Measurements from ENCODE around the gene CHP2.
"Not testable (repeated sequence)": the region's sequence is repeated elsewhere in the genome, so short reads cannot be mapped to it uniquely, and the experiment has no call there.

CHP2 gene

DNA sequence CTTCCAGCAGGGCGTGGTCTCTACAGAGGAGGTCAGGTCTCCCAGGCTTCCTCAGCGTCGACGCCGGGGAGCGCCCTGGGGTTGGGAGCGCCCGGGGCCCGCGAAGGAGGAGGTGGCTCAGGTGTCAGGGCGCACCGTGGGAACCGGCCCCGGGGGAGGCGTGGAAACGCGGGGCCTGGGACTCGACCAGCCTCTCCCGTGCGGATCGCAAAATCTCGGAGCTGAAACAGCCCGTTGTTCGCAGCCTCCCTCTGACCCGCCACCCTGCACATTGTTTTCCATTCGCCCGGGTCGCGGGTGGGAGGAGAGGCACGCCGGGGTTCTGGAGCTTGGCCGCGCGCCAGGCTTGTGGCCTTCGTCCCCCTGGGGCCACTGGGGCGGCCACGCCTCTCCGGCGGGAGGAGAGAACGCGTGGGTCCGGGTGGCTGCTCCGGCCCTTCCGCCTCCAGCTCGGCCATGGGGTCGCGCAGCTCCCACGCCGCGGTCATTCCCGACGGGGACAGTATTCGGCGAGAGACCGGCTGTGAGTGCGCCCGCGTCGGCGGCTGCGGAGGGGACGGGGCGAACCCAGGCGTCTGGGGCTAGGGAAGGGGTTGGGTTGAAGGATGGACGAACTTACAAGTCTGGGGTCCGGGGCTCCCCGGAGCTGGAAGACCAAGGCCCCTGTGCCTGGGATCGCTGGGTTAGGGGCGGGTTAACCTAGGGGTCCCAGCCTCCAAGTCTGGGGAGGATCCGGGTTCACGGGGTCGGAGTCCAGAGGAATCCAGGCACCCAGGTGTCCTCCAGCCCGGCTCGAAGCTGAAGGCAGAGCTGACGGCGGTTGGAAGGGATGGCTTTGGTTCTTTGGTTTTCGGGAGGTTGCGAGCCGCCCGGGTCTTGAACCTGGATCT lies at the start of gene CHP2:
TSS of gene CHP2 (plus strand) at position 433 of the 890 bp plus-strand sequence. CDS start at position 457, 24 bp downstream.
- DNase-seq = no peak

DNA sequence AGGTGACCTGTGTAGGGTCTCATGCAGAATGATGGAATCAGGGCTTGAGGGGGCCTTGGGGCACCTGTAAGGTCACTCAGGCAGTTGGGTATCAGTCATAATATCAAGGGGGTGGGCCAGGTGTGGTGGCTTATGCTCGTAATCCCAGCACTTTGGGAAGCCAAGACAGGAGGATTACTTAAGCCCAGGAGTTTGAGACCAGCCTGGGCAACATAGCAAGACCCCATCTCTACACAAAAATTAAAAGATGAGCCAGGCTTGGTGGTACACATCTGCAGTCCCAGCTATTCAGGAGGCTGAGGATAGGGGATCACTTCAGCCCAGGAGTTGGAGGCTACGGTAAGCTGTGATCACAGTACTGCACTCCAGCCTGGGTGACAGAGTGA lies 49.3 kb upstream of the CHP2 start:
- no peak for DNase-seq

DNA sequence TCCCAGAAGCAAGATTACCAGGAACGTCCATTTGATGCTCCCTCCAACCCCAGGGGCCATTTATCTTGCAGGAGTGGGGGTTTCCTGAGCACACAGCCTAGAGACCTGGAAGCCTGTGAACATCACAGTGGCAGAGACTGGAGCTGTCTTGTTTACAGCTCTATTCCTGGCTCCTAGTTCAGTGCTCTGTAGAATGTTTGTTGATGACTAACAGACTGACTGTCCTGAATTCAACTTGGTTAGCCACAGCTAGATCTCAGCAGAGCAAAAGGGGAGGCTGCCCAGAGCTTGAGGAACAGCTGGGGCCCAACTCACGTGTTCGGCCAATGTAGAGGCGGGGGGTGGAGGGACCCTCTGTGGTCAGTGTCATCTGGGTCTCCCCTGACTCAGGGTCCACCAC lies 48.4 kb upstream of the CHP2 start:
- no peak for DNase-seq

GRCh38 chr16:23709536-23709935 lies 45.3 kb upstream of the CHP2 start:
- DNase-seq = no peak

GRCh38 chr16:23710008-23710407 lies 44.8 kb upstream of the CHP2 start:
- DNase-seq = no peak

DNA sequence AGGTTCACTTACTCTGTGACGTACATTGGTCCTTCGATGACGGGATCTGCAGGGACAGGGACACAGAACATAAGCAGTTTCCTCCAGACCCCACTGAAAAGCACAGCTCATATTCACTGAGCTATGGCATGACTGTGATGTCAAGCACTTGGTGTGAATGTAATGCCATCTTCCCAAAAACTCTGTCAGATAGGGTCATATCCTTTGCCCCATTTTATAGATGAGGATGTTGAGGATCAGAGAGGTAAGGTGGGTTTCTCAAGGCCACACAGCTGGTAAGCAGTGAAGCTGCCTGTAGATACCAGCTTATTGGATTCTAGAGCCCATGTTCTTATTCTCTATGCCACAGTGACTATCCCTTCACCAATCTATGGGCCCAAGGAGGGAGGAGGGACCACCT lies 44.3 kb upstream of the CHP2 start:
- DNase-seq = no peak

- no peak for DNase-seq
Measured at GRCh38 chr16:23711785-23712184, 43.0 kb upstream of the CHP2 start.

- DNase-seq = no peak
Measured at GRCh38 chr16:23712976-23713375, 41.9 kb upstream of the CHP2 start, which contains the start of gene ERN2. TSS of gene ERN2 (minus strand) at chr16:23713222. CDS start at chr16:23713187, 35 bp downstream.

DNA sequence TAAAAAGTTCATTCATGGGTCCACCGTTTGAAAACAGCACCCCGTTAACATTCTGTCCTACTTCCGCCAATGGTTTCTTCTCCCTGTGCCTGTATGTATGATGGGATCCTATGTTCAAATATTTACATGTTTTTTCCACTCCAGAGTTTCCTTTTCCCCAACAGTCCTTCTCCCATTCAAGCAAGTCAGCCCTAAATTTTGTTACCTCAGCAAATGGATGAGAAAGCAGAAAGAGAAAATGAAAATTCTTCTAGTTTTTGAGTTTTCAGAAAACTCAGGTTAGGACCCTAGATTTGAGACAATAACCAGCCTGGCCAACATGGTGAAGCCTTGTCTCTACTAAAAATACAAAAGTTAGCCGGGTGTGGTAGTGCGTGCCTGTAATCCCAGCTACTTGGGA lies 38.3 kb upstream of the CHP2 start:
- DNase-seq = no peak

- not testable (repeated sequence) for DNase-seq
Measured at GRCh38 chr16:23722613-23723240, 32.1 kb upstream of the CHP2 start.

DNA sequence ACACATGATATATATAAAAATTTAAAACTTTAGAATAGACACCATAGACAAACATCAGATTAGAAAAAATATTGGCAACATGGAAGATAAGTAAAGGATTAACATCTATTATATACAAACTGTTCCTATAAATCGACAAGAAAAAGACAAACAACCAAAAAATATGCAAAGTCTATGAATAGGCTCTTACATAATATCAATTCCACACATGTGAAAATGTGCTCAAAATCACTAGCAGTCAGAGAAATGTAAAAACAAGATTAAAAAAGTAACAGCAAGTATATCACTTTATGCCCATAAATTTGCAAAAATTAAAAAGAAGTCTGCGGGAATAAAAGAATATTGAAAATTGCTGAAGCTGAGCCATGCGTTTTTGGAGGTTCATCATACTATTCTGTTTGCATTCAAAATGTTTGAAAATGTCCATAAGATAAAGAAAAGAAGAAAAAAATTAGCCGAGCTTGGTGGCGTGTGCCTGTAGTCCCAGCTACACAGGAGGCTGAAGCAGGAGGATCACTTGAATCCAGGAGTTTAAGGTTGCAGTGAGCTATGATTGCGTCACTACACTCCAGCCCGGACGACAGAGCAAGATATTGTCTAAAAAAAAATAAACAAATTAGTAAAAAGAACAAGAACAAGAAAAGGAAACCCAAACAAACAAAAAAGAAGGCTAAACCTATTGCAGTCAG lies 30.6 kb upstream of the CHP2 start:
- no peak for DNase-seq

DNA sequence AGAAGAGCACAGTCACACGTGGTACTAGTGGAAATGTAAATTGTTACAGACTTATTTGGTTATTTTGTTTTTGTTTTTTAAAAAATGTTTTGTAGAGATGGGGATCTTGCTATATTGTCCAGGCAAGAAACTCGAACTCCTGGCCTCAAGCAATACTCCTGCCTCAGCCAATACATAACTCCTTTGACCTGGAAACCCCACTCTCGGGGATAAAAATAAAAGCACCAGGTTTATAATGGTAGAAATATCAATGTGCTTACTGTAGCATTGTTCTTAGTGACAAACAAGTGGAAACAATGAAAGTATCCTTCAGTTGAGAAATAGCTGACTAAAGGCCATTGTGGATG lies 30.1 kb upstream of the CHP2 start:
- no peak for DNase-seq

DNA sequence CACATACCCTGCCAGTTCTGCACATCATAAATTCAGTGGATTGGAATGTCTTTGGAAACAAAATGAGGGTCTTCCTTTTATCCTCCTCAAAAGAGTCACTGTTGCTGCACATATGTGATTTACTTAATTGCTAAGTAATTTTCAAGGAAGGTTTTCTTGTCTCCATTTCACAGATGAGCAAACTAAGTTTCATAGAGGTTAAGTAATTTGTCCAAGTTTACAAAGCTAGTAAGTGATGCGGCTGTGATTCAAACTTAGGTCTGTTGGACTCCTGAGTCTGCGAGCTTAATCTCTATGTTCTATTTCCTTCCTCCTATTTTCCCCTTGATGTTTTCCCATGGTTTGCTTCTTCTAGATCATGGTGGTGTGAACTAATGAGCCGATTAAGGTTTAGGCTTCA lies 28.1 kb upstream of the CHP2 start:
- DNase-seq = no peak

- DNase-seq = no peak
Measured at GRCh38 chr16:23728112-23728477, 26.7 kb upstream of the CHP2 start.

- DNase-seq = no peak
Measured at GRCh38 chr16:23729503-23730424, 25.1 kb upstream of the CHP2 start.

- DNase-seq = no peak
Measured at GRCh38 chr16:23734176-23734893, 20.5 kb upstream of the CHP2 start.

DNA sequence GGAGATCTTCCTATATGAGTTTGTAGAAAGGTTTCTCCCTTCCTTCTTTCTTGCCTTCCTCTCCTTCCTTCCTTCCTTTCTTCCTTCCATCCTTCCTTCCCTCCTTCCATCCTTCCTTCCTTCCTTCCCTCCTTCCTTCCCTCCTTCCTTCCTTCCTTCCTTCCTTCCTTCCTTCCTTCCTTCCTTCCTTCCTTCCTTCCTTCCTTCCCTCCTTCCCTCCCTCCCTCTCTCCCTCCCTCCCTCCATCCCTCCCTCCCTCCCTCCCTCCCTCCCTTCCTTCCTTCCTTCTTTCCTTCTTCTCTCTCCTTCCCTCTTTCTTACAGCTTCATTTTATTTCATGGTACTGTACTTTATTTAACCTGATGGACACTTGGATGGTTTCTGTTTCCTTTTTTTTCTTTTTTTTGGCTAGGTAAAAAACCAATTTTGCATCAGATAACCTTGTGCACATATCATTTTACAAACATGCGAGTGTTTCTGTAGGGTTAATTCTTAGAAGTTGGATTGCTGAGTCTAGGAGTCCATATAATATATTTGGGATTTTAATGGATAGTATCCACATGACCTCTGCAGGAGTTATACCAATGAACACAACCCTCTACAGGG lies 17.3 kb upstream of the CHP2 start:
- not testable (repeated sequence) for DNase-seq

- no peak for DNase-seq
Measured at GRCh38 chr16:23739516-23739915, 15.3 kb upstream of the CHP2 start.

DNA sequence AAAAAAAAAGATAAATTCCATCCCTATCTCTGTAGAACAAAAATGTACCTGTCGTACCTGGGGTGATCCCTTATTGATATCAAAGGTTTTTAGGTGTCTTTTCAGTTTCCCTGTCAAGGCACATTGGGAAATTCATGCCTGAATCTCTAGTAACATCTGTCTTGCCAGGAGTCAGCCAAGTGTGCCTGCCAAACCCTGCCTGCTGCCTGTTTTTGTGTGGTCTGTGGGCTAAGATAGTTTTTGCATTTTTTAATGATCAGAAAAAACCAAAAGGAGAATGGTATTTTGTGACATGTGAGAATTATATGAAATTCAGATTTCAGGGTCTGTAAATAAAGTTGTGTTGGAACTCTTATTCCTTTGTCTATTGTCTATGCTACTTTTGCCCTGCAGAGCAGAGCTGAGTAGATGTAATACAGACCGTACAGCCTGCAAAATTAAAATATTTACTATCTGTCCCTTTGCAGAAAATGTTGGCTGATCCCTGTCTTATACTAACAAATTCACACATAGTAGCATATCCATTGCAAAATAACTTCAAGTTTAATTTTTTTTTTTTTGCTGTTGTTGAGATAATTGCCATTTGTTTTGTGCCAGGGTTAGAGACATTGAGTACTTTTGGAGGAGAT lies 13.0 kb upstream of the CHP2 start:
- no peak for DNase-seq

DNA sequence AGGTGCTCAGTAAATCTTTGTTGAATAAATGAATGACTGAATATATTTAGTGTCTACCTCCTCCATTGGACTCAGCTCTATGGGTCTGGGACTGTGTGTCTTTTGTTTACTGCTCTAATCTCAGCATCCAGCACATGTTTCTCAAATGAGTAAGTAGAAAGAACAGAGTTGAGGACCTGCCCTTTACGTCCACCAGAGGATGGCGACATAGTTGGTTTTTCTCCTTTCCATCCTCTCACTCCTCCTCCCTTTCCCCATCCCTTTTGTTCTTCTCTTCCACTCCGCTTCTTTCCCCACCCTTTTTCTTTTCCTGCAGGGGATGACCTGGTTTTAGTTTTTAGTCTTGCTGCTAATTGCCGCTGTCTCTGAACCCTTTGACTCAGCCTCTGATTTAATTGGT lies 12.1 kb upstream of the CHP2 start:
- DNase-seq = no peak

- DNase-seq = no peak
Measured at GRCh38 chr16:23745263-23745662, 9.6 kb upstream of the CHP2 start.
